Measurements from ENCODE around the gene INSR.

INSR gene

GRCh38 chr19:7140137-7140536 lies 154.1 kb downstream of the INSR start:
- DNase-seq (ENCODE audit: low read depth): no peak

DNA sequence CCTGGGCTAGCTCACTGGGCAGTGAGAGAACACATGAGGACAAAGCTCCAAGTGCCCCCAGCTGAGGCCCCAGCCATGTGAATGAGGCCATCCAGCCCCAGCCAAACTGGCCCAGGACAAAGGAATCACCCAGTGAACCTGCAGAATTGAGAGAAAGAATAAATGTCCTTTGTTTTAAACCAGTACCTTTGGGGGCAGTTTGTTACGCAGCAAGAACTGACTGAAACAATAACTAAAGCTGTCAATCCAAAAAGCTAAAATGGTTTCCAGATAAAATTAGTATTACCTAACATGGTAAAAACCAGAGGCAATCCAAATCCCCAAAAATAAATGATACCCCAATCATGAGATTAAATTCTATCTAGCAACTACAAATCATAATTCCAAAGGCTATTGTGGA lies 155.1 kb downstream of the INSR start:
- no peak for DNase-seq (ENCODE audit: low read depth)

DNA sequence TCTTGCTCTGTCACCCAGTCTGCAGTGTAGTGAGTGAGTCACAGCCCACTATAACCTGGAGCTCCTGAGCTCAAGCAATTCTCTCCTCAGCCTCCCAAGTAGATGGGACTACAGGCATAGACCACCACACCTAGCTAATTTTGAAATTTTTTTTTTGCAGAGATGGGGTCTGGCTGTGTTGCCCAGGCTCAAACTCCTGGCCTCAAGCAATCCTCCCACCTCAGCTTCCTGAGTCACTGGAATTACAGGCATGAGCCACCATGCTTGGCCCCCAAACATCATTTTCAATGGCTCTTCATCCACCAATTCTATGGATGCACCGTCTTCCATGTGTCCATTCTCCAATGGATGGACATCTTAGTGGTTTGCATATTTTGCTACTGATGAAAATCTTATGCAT lies 155.8 kb downstream of the INSR start:
- DNase-seq (ENCODE audit: low read depth): no peak

- no peak for DNase-seq (ENCODE audit: low read depth)
Observed at GRCh38 chr19:7137120-7137519, 157.1 kb downstream of the INSR start.

DNA sequence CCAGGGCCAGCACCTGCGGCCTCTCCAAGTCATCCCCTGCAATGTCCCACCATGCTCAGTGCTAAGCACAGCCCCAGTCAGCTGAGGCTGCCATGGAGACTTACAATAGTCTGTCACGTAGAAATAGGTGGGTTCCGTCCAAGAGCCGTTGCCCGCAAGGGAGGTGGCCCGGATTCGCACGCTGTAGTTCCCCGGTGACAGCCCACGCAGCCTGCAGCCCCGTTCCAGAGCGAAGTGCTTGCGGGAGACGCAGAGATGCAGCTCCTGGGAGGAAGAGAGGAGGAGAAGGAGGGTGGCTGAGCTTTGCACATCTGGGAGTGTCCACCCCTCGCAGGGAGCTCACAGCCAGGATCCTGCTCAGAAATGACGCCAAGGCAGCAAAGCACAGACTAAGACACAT lies 162.2 kb downstream of the INSR start:
- DNase-seq (ENCODE audit: low read depth): no peak

- no peak for DNase-seq (ENCODE audit: low read depth)
Observed at GRCh38 chr19:7130043-7130442, 164.2 kb downstream of the INSR start.

DNA sequence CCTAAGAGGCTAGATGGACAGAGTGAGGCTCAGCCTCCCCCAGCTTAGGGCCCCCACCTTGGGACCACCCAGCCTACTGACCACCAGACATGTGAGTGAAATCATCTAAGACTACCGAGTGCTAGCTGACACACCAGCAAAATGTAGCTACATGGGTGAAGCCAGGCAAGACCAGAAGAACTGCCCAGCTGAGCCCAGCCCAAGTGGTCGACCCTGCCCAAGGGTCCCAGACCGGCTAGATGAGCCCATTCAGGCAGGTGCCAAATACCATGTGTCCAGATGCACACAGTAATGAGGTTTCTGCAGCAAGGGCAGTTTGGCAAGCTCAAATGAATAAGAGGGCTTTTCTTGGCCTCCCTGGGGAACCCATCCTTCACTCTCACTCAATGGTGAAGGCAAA lies 168.1 kb downstream of the INSR start:
- DNase-seq (ENCODE audit: low read depth): no peak

DNA sequence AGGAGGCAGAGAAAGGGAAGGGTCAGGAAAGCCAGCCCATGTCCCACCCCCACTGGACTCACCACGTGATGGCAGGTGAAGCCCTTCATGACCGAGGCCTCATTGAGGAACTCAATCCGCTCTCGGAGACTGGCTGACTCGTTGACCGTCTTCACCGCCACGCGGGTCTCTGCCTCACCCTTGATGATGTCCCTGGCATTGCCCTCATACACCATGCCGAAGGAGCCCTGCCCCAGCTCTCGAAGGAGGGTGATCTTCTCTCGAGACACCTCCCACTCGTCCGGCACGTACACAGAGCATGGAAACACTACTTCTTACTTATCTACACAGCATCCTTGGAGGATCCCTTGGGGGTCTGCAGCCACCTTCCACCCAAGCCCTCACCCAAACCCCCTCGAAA lies 169.0 kb downstream of the INSR start:
- no peak for DNase-seq (ENCODE audit: low read depth)

DNA sequence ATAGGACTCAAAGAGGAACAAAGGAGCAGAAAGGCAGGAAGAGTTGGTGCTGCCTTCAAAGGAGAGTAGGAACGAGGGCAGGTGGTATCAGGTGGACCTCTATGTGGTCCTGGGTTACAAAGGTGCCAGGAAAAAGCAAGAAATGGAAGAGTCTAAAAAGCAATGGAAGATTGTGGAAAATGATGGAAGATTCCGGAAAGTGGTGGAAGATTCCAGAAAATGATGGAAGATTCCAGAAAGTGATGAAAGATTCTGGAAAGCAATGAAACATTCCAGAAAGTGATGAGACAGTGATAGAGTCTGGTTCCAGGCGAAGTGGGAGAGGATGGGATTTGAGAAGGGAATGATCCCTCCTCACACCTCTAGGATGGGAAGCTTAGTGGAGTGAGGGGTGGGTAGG lies 169.4 kb downstream of the INSR start:
- DNase-seq (ENCODE audit: low read depth): no peak

GRCh38 chr19:7122701-7123100 lies 171.5 kb downstream of the INSR start:
- DNase-seq (ENCODE audit: low read depth): no peak

DNA sequence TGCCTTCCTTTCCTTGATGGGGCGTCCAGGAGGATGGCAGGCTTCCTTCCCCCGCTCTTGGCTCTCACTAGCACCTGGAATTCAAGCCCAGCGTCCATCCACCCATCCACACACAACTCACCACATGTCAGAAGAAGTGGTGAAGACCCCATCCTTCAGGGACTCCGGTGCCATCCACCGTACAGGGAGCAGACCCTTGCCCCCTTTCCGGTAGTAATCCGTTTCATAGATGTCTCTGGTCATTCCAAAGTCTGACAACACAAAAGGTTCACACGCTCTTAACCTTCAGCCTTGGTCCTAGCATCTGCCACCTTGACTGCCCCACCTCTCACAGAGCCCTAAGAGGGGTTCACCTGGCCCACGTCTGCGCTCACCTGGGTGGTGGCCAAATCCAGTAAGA lies 173.7 kb downstream of the INSR start:
- no peak for DNase-seq (ENCODE audit: low read depth)

- DNase-seq (ENCODE audit: low read depth): no peak
Observed at GRCh38 chr19:7119582-7119981, 174.6 kb downstream of the INSR start.

DNA sequence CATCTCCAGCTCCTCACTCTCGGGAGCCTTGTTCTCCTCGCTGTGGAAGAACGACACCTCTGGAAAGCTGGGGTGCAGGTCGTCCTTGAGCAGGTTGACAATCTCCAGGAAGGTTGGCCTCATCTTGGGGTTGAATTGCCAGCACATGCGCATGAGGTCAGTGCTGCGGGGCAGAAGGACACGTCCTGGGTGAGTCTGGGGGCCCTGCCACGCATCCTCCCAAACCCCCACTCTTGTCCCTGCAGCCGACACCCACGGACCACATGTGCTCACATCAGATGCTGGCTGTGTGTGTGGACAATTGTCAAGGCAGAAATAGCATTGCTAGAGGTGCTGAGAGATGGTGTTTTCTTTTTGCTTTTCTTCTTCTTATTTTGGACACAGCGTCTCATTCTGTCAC lies 177.0 kb downstream of the INSR start:
- DNase-seq (ENCODE audit: low read depth): no peak

- no peak for DNase-seq (ENCODE audit: low read depth)
Observed at GRCh38 chr19:7115721-7116120, 178.5 kb downstream of the INSR start.

DNA sequence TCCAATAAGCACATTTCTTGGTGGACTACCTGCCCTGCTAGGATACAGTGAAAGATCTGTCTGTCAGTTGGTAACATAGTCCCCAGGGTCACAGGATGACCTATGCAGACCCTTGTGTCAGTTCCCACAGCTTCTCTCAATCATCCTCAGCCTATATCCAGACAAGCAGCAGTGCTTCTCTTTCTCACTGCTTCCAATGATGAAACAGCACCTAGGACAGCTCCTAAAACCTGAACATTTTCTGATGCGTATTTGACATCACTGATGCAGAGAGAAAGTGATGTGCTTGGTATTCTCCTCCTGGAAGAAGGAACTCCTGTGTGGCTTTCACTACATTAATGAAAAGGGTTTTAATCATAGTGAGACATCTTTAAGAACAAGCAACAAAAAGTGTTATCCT lies 181.0 kb downstream of the INSR start:
- no peak for DNase-seq (ENCODE audit: low read depth)

GRCh38 chr19:7112675-7113074 lies 181.5 kb downstream of the INSR start:
- no peak for DNase-seq (ENCODE audit: low read depth)

GRCh38 chr19:7109678-7110289 lies 184.4 kb downstream of the INSR start:
- DNase-seq (ENCODE audit: low read depth): no peak

DNA sequence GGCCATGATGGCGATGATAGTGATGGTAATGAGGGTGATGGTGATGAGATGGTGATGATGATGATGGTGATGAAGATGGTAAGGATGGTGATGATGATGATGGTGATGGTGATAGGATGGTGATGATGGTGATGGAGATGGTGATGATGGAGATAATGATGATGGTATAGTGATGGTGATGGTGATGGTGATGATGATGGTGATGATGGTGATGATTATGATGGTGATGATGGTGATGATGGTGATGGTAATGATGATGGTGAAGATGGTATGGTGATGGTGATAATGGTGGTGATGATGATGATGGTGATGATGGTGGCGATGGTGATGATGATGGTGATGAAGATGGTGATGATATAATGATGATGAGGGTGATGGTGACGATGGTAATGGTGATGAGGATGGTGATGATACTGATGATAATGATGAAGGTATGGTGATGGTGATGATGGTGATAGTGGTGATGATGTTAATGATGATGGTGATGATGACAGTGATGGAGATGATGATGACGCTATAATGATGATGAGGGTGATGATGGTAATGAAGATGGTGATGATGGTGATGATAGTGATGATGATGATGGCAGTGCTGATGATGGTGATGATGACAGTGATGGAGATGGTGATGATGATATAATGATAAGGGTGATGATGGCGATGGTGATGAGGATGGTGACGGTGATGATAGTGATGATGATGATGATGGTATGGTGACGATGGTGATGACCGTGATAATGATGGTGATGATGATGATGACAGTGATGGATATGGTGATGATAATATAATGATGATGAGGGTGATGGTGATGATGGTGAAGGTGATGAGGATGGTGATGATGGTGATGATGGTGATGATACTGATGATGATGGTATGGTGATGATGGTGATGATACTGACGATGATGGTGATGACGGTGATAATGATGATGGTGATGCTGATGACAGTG lies 187.2 kb downstream of the INSR start:
- DNase-seq (ENCODE audit: low read depth): no peak

GRCh38 chr19:7104747-7105447 lies 189.3 kb downstream of the INSR start:
- no peak for DNase-seq (ENCODE audit: low read depth)

GRCh38 chr19:7101498-7102253 lies 192.5 kb downstream of the INSR start:
- DNase-seq (ENCODE audit: low read depth): no peak

GRCh38 chr19:7099597-7099921 lies 194.7 kb downstream of the INSR start:
- no peak for DNase-seq (ENCODE audit: low read depth)

Data from non-pigmented ciliary epithelial cell (primary cell).